Nephron (organoid): ENCODE measurements around the gene ARID3B.
A peak's percentile ranks its signal among the peaks of the same experiment; 100 is the strongest.
"Not testable (repeated sequence)": the region's sequence is repeated elsewhere in the genome, so short reads cannot be mapped to it uniquely, and the experiment has no call there.

Experiments
- H3K27ac Mint-ChIP-seq, 3 experiments: 2 replicates each; pipeline ENCODE4 v1.8.0; 2020; ENCODE audit warnings: mixed read lengths in 3 of 3, mild to moderate bottlenecking in 2 of 3, moderate library complexity in 1 of 3
- H3K27me3 Mint-ChIP-seq: 2 replicates; pipeline ENCODE4 v1.8.0; 2021; ENCODE audit warnings: low read depth, mild to moderate bottlenecking, moderate library complexity, mixed read lengths
- H3K36me3 Mint-ChIP-seq: 2 replicates; pipeline ENCODE4 v1.8.0; 2020; ENCODE audit warnings: low read depth, mixed read lengths
- H3K4me1 Mint-ChIP-seq: 2 replicates; pipeline ENCODE4 v1.8.0; 2020; ENCODE audit warnings: mixed read lengths
- H3K4me3 Mint-ChIP-seq, 3 experiments: 2 replicates each; pipeline ENCODE4 v1.8.0; 2020; ENCODE audit warnings: mild to moderate bottlenecking in 3 of 3, mixed read lengths in 3 of 3, moderate library complexity in 2 of 3
- H3K9me3 Mint-ChIP-seq: 2 replicates; pipeline ENCODE4 v1.8.0; 2020; ENCODE audit warnings: mixed read lengths
- CTCF ChIP-seq, 3 experiments: fragments of 200-600 bp; sonication (generic); IDR thresholded peaks; one replicate each; pipeline ENCODE4 v1.5.0; 2021; ENCODE audit warnings: antibody characterized with exemption in 3 of 3; ENCODE audit not compliant: unreplicated experiment in 3 of 3

Gene ARID3B

GRCh38 chr15:74589826-74590225 is 48.8 kb downstream of the ARID3B start:
- Mint-ChIP-seq H3K36me3 (peaks cover 63% of the 10 kb centered on the region), H3K27me3 (no peaks in the 10 kb centered on the region), H3K4me3 (no peak overlapping the region), H3K27ac (no peak overlapping the region), H3K9me3 (no peaks in the 10 kb centered on the region), H3K4me1 (peaks cover 8% of the 10 kb centered on the region)
- no peak for TF ChIP-seq CTCF (IDR thresholded peaks at IDR 0.05; ENCODE audit: unreplicated experiment in 3 of 3)

DNA sequence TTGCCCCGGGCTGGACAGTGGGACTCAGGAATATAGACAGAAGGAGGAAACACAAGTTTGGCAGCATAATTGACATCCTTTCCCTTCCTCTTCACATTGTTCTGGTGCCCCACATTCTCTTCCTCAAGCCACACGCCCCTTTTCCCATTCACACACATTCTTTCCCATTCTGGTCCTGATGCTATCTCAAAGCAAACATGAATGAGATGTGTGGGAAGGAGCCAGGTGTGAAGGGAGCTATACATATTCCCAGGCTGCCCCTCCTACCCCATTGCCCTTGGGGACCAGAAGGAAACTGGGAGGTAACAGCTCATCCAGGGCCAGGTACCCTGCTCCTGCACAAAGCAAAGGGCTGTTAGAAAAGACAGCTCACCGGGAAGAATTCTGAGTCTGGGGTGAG is 51.2 kb downstream of the ARID3B start:
- no peaks in the 10 kb centered on the region for H3K9me3 Mint-ChIP-seq
- H3K27ac Mint-ChIP-seq = no peak overlapping the region
- no peak overlapping the region for H3K4me3 Mint-ChIP-seq
- TF ChIP-seq CTCF (IDR thresholded peaks at IDR 0.05; ENCODE audit: unreplicated experiment in 3 of 3) = no peak
- H3K27me3 Mint-ChIP-seq = no peaks in the 10 kb centered on the region
- peaks cover 58% of the 10 kb centered on the region for H3K36me3 Mint-ChIP-seq
- H3K4me1 Mint-ChIP-seq = no peaks in the 10 kb centered on the region

DNA sequence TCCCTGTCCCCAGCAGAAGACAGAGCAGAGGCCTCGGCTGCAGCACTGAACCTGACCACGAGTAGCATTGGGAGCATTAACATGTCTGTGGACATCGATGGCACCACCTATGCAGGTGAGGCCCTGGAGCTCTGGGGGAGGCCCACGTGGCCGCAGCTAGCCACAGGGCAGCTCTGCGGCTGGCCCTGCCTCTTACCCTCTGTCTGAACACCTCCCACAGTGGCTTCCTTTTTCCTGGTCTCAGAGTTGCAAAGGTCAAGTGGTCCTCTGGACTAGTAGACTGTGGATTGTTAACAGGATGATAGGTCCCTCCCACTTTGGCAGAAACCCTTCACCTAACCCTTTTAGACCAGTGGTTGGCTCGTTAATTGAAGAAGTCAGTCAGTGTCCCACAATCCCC is 52.1 kb downstream of the ARID3B start:
- Mint-ChIP-seq H3K27ac (no peak overlapping the region), H3K36me3 (peaks cover 58% of the 10 kb centered on the region), H3K27me3 (no peaks in the 10 kb centered on the region), H3K4me1 (peaks cover 4% of the 10 kb centered on the region), H3K4me3 (no peak overlapping the region), H3K9me3 (no peaks in the 10 kb centered on the region)
- TF ChIP-seq CTCF (IDR thresholded peaks at IDR 0.05; ENCODE audit: unreplicated experiment in 3 of 3) = no peak

GRCh38 chr15:74594455-74594854 is 53.4 kb downstream of the ARID3B start:
- no peak for TF ChIP-seq CTCF (IDR thresholded peaks at IDR 0.05; ENCODE audit: unreplicated experiment in 3 of 3)
- Mint-ChIP-seq H3K4me1 (peaks cover 10% of the 10 kb centered on the region), H3K27ac (no peak overlapping the region), H3K27me3 (no peaks in the 10 kb centered on the region), H3K9me3 (no peaks in the 10 kb centered on the region), H3K36me3 (peaks cover 64% of the 10 kb centered on the region), H3K4me3 (no peak overlapping the region)

- Mint-ChIP-seq H3K4me3 (no peak overlapping the region), H3K27me3 (no peaks in the 10 kb centered on the region), H3K27ac (no peak overlapping the region), H3K36me3 (peaks cover 56% of the 10 kb centered on the region), H3K9me3 (no peaks in the 10 kb centered on the region), H3K4me1 (peaks cover 10% of the 10 kb centered on the region)
- no peak for TF ChIP-seq CTCF (IDR thresholded peaks at IDR 0.05; ENCODE audit: unreplicated experiment in 3 of 3)
Observed at GRCh38 chr15:74595271-74595670, 54.3 kb downstream of the ARID3B start.

DNA sequence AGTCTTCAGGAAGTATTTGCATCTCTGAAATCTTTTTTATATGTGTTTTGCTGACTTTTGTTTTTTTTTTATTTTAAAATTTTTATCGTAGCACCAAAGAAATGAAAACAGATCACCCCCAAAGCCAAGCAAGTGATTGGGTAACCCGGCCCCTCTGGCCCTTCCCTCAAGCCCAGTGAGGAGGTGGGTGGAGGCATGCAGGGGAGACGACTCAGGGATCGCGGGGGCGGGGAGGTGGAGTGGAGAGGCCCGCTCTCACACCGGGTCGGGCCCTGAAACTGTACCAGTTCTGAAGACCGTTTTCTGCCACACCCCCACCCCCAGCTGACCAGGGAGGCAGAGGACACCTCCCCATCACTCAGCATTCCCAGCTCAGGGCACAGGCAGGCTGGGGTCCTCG is 55.7 kb downstream of the ARID3B start:
- not testable (repeated sequence) for H3K9me3 Mint-ChIP-seq, H3K4me3 Mint-ChIP-seq, H3K27me3 Mint-ChIP-seq
- Mint-ChIP-seq H3K27ac (peak overlapping the region in 1 of 3 experiments; percentile 55), H3K4me1 (peaks cover 10% of the 10 kb centered on the region), H3K36me3 (peaks cover 49% of the 10 kb centered on the region)

DNA sequence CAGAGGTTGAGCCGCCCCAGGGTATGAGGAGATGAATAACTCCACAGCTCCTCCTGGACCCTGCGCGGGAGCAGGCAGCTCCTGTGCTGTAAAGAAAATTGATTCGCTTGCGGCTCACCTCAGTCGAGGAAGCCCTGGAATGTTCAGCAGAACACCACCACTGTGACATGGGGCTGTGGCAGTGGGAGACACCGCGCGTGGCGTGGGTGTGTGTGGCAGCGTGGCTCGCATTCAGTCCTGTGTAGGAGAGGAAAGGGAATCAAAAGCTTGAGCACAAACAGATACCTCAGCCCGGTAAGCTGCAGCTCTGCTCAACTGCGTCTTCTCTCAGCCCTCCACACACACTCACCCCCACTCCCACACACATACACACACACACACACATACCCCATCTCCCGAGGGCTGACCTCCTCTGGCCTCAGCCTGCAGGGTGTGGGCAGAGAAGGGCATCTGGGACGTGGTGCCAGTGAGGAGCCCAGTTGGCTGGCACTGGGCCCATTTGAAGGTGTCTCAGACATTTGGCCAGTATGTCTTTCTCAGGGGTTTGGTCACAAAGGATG is 56.2 kb downstream of the ARID3B start:
- not testable (repeated sequence) for H3K27me3 Mint-ChIP-seq, H3K27ac Mint-ChIP-seq, H3K9me3 Mint-ChIP-seq, H3K4me3 Mint-ChIP-seq
- Mint-ChIP-seq H3K36me3 (peaks cover 44% of the 10 kb centered on the region), H3K4me1 (peaks cover 10% of the 10 kb centered on the region)
